ENCODE results near the gene FBXW7.

DNA sequence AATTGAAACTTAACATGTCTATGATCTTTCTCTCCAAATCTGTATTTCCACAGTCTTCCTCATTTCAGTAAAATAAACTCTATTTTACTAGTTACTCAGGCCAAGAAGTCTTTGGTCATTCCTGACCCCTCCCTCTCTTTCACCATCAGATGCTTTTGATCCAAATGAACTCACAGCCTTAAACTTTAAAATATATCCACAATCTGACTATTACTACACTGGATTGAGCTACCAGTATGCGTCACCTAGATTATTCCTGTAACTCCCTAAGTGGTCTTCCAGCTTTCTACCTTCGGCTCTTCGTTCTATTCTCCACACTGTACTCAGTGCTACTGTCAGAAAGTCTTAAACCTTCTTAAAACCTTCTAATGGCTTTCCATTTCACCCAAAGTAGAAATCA is 195.1 kb downstream of the FBXW7 start:
- TF ChIP-seq, protein P1, sequence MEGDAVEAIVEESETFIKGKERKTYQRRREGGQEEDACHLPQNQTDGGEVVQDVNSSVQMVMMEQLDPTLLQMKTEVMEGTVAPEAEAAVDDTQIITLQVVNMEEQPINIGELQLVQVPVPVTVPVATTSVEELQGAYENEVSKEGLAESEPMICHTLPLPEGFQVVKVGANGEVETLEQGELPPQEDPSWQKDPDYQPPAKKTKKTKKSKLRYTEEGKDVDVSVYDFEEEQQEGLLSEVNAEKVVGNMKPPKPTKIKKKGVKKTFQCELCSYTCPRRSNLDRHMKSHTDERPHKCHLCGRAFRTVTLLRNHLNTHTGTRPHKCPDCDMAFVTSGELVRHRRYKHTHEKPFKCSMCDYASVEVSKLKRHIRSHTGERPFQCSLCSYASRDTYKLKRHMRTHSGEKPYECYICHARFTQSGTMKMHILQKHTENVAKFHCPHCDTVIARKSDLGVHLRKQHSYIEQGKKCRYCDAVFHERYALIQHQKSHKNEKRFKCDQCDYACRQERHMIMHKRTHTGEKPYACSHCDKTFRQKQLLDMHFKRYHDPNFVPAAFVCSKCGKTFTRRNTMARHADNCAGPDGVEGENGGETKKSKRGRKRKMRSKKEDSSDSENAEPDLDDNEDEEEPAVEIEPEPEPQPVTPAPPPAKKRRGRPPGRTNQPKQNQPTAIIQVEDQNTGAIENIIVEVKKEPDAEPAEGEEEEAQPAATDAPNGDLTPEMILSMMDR (IDR thresholded peaks at IDR 0.05): no peak
- TF ChIP-seq POLR2A (IDR thresholded peaks at IDR 0.05): no peak

Data from thyroid gland (tissue), 4 donors.